ENCODE data around the gene ZDHHC6.
"Not testable (repeated sequence)": the region's sequence is repeated elsewhere in the genome, so short reads cannot be mapped to it uniquely, and the experiment has no call there.

ZDHHC6 gene, protein sequence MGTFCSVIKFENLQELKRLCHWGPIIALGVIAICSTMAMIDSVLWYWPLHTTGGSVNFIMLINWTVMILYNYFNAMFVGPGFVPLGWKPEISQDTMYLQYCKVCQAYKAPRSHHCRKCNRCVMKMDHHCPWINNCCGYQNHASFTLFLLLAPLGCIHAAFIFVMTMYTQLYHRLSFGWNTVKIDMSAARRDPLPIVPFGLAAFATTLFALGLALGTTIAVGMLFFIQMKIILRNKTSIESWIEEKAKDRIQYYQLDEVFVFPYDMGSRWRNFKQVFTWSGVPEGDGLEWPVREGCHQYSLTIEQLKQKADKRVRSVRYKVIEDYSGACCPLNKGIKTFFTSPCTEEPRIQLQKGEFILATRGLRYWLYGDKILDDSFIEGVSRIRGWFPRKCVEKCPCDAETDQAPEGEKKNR

DNA sequence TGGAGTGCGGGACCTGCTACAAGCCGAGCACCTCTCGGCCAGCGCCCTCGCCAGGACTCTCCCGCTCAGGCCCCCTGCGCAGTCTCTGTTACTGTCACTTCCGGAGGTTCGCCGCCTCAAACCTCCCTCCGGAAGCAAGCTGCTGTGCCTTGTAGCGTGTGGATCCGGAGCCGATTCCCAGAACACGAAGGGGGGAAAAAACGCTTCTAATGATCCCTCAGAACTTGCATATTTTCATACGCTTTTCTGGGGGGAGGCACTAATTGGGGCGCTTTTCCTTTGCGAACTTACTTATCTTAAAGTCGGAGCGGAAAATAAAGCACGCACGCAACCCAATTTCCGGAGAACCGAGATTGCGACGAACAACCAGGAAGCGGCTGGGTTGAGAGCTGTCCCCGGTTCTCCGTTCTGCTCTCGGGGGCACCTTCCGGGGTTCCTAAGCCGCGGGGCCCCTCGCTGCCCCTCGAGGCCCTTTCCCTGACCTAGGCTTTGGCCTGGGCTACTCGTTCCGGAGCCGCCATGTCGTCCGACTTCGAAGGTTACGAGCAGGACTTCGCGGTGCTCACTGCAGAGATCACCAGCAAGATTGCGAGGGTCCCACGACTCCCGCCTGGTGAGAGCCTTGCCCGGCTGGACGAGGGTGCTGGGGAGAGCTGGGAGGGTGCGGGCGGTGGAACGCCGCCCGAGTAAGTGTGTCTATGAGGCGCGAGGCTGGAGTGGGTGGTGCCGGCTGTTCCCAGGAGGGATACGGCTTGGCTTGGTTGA lies at the start of gene ZDHHC6, which contains the start of gene VTI1A:
Gene ZDHHC6, minus strand, starts transcription at position 60 of the 765 bp plus-strand sequence. CDS start 1,478 bp downstream, outside the sequence.
Gene VTI1A, plus strand, starts transcription at position 361 of the 765 bp plus-strand sequence. Its CDS starts 159 bp downstream, at position 520.
- peak in 57 of 58 donors; percentile 43 to 91 (median 78) for DNase-seq

DNA sequence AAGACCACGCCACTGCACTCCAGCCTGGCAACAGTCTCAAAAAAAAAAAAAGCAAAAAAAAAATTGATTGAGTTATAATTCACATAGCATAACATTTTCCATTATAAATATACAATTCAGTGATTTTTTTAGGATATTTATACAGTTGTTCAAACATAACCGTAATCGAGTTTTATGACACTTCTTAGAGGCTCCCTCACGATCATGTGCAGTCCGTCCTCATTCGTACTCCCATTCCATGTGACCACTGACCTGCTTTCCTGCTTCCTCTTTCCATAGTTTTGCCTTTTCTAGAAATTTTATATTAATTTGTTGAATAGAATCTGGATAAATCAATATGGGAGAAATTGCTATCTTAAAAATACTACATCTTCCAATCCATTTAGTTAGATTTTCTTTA lies 46.0 kb upstream of the ZDHHC6 start:
- DNase-seq: no peak

DNA sequence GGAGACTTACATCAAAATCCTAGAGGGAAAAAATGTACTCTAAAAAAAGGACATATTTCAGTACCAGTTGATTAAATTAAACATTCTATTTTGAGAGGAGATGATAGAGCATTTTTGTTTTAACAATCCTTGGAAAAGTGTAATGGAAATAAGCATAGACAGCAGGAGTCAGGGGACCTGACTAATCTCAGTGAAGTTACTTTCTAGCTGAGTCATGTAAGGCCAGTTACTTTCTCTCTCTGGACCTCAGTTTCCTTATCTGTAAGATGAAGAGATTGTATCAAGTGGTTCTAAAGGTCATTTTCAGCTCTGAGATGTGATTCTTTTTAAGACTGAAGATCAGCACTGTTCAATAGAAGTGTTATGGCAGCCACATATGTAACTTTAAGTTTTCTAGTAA lies 44.4 kb upstream of the ZDHHC6 start:
- no peak for DNase-seq

DNA sequence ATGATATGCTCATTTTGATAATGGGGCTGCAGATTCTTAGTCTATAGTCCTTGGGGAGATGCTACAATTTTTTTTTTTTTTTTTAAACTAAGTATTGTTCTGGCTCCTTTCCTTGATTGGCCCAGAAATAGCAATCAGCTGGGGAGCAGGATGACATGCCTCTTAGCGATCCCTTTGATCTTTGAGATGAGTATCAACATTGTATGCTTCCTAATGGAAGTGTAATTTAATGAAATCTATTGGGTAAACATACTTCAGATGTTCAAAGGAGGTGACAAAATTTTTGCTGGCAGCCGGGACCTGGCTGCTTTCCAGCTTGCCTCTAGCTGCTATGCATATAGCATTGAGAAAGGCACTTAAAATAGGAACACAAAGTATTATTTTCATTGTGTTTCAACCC lies 43.8 kb upstream of the ZDHHC6 start:
- DNase-seq: peak in 2 of 58 donors; percentile 1 to 8

DNA sequence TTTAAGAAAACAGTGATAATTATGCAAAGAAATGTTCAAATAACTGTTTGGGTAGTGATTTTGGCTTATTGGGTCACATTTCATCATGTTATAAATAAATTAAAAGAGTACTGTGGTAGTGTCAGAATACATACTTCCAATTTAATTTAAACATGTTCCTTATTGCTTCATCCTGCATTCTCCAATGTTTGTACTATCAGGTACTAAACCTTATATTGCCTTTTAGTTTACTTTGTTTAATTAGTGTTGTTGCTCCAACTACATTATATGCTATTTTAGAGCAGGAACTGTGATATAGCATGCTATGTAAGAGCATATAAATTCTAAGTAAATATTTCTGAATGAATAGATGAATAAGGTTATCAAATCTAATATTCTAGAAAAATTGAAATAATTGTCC lies 41.2 kb upstream of the ZDHHC6 start:
- no peak for DNase-seq

DNA sequence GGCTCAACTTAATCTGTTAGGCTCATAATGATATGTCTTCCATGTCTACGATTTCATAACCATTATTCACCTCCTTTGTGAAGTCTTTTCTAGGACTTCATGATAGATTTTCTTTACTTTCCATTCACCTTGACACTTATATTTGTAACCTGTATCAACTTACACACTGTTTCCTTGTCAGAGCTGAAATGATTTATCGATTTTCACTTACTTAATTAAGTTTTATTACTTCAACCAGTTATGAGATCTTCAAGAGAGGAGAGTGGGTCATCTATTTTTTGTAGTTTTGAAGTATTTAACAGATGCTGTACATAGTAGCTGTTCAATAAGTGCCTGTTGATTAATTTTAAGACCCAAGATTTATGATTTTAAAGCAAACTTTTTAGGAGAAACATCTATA lies 37.7 kb upstream of the ZDHHC6 start:
- DNase-seq: no peak

DNA sequence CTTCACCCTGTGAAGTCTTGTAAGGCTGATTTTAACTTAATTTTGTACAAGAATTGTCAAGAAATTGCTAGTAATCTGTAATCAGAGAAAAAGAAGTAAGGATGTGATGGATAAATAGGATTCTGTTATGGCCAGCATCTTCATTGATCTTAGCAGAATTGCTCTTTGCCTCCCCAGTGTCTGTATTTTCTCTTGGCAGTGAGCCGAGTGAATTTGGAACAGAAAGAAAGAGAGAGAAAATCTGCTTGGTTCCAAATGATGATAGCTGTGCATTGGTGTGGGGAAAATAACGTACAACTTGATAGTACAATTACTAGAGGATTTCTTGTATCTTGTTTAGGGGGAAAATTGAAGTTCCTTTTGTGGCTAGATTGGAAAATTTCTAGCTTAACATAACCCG lies 34.9 kb upstream of the ZDHHC6 start:
- no peak for DNase-seq

DNA sequence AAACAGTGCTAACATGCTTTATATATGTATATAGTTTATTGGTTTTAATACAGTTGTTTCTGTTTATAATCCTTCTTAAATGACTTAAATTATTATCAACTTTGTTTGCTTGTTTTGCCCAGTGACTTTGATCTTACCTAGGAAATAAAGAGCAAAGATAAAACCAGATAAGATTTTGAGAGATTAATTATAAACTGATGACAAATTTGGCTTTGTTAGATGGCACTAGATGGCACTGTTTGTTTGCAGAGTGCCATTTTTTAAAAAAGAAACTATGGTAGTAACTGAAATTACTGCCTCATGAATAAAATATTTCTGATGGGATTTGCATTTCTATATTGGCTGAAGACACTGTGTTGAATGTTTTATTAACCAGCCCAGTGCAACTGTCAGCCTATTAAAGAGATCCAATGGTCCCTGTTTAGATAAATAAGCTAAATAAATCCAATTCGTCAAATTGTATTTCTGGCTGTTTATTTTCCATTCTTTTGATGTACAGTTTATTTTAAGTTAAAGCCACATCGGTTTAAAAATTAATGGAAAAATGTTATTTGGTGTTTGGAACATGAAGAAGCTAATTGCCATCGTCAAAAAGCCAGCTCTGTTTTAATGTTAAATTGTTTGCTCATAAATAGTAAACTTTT lies 29.0 kb upstream of the ZDHHC6 start:
- DNase-seq: no peak

DNA sequence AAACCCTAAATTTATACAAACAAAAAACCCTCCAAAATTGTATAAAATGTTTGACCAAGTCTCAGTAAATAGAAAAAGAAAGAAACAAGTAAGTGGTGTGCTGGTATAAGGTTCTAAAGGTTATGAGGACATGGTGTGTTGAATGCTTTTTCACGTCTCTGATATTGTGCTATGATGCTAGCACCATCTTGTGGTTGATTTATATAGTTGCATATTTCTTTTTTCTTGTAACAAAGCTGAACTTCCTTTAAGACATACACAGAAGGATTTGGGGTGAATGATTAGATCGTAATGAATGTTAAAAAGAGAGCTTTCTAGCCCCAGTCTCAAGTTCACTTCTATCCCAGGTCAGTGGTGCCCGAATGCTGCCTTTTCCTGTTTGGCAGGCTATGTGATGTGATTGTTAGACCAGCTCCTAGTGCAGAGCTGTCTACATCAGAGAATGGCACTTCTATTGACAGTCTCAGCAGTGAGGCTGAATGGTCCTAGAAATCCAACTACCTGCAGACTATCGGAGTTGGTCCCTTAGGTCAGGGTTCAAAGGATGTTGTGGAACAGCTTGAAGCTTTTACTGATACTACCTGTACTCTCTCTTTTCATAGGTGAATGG lies 25.3 kb upstream of the ZDHHC6 start:
- peak in 7 of 58 donors; percentile 1 to 48 (median 10) for DNase-seq

DNA sequence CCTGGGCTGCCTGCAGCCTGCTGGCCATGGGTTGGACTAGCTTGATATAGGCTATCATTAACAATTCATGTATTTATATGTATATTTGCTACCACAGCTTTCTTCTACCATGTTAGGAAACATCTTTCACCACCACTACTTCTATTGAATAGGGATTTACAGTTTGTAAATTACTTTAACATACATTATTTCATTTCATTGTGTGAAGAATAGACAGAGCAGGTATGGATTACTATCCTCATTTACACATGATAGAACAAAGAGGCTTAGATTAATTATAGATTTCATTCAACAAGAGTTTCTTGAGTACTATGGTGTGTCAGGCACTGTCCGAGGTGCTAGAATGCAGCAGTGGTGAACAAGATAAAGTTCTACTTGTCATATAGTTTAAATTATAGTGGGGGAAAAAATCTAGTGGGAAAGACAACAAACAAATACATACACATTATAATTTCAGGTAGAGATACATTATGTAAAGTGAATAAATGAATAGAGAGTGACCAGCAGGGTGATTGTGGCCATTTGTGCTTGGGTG lies 20.9 kb upstream of the ZDHHC6 start:
- no peak for DNase-seq

DNA sequence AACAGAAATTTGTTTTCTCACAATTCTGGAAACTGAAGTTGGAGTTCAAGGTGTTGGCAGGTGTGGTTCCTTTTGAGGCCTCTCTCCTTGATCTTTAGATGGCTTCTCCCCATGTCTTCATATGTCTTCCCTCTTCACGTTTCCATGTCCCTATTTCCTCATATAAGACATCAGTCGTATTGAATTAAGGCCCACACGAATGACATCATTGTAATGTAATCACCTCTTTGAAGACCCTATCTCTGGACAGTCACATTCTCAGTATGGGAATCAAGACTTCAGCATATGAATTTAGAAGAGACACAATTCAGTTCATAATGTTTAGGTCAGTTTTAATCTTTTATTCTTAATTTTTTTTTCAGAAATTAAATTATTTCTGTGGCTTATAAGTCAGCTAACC lies 20.1 kb upstream of the ZDHHC6 start:
- DNase-seq: no peak

DNA sequence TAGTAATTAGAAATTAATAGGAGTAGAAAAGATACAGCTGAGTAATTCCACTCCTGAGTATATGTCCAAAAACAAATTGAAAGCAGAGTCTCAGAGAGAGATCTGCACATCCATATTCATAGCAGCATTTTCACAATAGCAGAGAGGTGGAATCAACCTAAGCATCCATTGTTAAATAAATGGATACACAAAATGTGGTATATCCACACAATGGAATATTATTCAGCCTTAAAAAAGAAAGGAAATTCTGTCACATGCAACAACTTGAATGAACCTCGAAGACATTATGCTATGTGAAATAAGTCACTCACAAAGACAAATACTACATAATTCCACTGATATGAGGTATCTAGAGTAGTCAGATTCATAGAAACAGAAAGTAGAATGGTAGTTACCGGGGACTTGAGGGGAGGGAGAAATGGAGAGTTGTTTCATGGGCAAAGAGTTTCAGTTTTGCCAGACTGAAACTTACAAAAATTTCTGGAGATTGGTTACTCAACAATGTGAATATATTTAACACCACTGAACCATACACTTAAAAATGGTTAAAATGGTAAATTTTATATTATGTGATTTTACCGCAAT lies 18.7 kb upstream of the ZDHHC6 start:
- no peak for DNase-seq

DNA sequence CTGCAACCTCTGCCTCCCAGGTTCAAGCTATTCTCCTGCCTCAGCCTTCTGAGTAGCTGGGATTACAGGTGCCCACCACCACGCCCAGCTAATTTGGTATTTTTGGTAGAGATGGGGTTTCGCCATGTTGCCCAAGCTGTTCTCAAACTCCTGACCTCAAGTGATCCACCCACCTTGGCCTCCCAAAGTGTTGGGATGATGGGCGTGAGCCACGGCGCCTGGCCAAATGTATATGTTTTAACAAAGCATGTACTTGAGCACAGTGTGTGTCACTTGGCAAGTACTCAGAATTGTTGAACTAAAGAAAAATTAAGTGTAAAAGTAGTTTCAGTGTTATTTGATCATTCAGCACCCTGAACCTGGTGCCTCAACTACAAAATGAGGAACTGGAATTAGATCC lies 17.4 kb upstream of the ZDHHC6 start:
- DNase-seq: not testable (repeated sequence)

DNA sequence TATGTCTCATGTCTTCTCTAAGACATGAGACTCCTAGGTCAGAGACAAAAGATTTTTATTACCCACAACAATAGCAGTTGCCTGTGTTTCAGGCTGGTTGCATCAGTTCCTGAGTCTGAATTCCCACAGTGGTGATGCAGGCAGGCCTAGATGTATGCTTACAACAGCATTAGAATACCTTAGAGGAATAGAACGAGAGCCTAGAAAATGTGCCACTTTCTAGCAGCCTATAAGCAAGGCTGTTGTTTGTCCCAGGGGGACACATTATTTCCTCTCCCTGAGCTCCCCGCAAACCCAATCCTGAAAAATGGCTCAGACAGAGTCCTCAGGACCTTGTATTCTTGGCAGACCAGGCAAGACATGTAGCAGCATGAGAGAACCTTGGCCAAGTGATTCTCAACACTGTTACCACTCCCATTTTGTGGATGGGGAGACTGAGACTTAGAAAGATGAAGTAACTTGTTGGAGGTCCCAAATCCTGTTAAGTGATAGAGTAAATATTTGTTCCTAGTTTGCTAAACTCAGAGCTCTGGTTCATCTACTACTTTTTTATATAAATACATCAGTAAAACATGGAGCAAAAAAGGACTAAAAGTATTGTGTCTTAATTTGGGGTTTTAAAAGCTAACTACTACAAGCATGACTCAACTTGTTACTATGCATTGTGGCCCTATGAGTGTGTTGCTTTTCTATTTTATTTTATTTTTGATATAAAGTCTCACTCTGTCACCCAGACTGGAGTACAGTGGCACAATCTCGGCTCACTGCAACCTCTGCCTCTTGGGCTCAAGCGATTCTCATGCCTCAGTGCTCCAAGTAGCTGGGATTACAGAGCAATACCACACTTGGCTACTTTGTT lies 14.5 kb upstream of the ZDHHC6 start:
- no peak for DNase-seq

DNA sequence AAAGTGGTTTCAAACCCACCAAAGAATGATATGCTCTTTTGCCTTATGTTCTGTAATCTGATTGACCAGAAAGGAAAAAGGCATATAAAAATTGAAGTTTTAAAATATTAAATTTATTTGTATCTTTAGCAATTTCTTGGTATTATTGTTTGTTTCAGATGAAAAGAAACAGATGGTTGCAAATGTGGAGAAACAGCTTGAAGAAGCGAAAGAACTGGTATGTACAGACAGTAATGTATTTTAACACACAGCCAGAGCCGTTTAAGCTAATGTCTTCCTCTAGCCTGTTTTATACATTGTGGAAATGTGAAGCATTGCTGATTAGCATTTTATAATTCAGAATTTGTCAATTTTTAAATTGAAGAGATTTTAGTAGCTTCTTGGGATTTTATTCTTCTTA lies 13.7 kb upstream of the ZDHHC6 start:
- no peak for DNase-seq

DNA sequence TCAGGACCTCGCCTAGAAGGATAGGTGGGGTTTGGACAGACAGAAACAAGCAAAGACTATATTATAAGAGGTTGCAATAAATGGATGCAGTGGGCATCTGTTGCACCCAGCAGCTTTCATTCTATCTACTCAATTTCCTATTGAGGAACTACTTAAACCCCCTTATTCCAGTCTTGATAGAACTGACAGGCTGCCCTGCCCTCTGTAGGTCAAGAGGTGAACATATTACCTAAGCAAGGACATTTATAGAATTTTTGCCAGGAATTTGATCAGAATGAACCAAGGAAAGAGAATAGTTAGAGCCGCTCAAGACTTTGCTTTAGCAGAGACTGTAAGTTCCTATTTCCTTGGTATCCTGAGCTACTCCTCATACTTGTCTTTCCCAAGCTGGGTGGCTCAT lies 9.8 kb upstream of the ZDHHC6 start:
- DNase-seq: no peak

DNA sequence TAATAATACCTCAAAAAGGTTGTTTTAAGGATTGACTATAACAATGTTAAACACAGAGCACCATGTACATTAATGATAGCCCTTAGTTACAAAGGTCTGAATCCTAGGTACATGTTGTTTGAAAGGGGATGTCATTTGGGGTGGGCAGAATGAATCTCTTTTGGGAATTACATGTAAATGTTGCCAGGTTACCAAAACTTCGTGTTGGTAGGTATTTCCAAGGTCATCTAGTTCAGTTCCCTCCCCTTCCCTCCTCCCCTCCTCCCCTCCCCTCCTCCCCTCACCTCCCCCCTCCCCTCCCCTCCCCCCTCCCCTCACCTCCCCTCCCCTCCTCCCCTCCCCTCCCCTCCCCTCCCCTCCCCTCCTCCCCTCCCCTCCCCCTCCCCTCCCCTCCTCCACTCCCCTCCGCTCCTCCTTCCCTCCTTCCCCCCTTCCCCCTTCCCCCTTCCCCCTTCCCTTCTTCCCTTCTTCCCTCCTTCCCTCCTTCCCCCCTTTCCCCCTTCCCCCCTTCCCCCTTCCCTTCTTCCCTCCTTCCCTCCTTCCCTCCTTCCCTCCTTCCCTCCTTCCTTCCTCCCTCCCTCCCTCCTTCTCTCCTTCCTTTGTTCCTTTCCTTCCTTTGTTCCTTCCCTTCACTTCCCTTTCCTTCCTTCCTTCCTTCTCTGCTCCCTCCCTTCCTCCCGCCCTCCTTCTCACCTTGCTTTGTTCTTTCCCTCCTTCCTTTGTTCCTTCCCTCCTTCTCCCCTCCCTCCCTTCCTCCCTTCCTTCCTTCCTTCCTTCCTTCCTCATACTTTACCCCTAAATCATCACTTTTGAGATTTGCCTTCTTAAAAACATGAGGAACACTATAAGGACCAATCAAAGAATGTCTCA lies 8.4 kb upstream of the ZDHHC6 start:
- no peak for DNase-seq

DNA sequence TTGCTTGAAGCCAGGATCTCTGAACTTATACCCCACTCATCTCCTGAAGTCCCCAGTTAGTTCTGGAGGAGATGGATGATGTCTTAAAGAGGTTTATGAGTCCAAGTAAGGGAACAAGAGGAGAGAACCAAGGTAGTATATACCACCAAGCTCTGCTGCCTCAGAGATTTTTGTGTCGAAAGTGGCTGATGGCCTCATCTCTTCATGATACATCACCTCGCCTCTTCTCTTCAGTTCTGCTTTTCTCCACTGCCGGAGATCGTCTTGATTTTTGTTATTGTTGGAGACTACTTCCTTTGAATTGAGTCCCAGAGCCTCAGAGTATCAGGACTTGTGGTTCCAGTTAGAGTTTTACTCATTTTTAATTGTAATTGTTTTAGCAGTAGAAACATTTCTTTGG lies 2.2 kb upstream of the ZDHHC6 start:
- no peak for DNase-seq

DNA sequence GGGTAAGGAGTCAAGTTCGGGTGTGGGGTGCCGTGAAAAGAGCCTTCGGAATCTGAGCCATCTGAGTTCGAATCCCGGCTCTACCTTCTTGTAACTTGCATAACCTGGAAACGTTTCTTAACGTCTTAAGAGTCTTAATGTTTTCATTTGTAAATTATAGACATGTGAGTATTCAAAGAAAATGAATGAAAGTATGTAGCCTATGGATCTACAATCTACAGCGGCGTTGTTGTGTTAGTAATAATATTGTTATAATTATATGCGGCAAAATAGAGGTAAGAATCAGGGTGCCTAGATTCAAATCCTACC lies 860 bp upstream of the ZDHHC6 start:
- no peak for DNase-seq
